ENCODE data around the gene RTEL1.

GRCh38 chr20:63686094-63686491 is 28.0 kb downstream of the RTEL1 start:
- TF ChIP-seq CTCF (IDR thresholded peaks at IDR 0.05; ENCODE audit: borderline replicate concordance, extremely low read depth, low read length, poor library complexity, severe bottlenecking), result no peak
- no peak for TF ChIP-seq EZH2 (IDR thresholded peaks at IDR 0.05; ENCODE audit: borderline replicate concordance, low read depth, low read length, severe bottlenecking)

All from DND-41 (cell line).